AG09309 (cell line): Measurements from ENCODE around the gene B4GALNT1.
"Not testable (repeated sequence)": the region's sequence is repeated elsewhere in the genome, so short reads cannot be mapped to it uniquely, and the experiment has no call there.

ENCODE experiments used
- DNase-seq: peaks from one replicate; pipeline ENCODE4 v3.0.0-alpha.2; 2010; ENCODE audit warnings: low read depth
- H3K4me3 ChIP-seq: 2 replicates; pipeline ENCODE4 v1.5.1; 2011; ENCODE audit warnings: mild to moderate bottlenecking, low read depth, low read length, moderate library complexity; ENCODE audit not compliant: control insufficient read depth
- CTCF ChIP-seq: IDR thresholded peaks from 2 replicates; pipeline ENCODE4 v1.5.1; 2011; ENCODE audit warnings: mild to moderate bottlenecking, low read depth, low read length, inconsistent platforms; ENCODE audit not compliant: insufficient read depth, control insufficient read depth; ENCODE audit errors: missing control alignments

B4GALNT1 gene

DNA sequence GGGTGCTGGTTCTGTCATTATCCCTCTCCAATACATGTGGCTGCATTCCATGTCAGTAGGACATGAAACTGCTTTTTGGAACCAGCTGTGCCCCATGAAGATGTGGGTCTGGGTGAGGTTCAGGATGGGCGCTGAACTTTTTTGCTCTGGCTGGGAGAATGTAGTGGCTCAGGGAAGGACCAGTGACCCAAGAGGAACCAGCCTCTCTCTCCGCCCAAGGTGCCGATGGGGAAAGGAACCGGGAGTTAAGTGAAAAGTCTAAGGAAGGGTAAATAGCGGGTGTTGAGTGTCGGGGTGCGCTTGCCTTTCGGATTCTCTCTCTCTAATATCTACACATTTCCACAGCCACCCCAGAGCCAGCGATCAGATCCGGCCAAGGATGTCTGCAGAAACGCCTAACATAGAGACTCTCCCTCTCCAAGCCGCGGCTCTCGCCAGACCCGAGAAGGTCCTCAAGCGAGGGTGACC, 14.0 kb downstream of the B4GALNT1 start:
- H3K4me3 ChIP-seq = no peak overlapping the region

DNA sequence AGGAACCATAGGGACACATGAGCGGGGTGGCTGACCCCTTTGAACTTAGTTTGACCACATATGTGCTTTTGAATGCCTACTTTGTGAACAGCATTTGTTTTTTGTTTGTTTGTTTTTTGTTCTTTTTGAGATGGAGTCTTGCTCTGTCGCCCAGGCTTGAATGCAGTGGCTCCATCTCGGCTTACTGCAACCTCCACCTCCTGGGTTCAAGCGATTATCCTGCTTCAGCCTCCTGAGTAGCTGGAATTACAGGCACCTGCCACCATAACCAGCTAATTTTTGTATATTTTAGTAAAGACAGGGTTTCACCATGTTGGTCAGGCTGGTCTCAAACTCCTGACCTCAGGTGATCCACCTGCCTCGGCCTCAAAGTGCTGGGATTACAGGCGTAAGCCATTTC, 14.6 kb downstream of the B4GALNT1 start:
- not testable (repeated sequence) for H3K4me3 ChIP-seq, DNase-seq

More for the DNA sequence above, 14.0 kb downstream of the B4GALNT1 start:
- no peak for TF ChIP-seq CTCF
- DNase-seq = no peak

DNA sequence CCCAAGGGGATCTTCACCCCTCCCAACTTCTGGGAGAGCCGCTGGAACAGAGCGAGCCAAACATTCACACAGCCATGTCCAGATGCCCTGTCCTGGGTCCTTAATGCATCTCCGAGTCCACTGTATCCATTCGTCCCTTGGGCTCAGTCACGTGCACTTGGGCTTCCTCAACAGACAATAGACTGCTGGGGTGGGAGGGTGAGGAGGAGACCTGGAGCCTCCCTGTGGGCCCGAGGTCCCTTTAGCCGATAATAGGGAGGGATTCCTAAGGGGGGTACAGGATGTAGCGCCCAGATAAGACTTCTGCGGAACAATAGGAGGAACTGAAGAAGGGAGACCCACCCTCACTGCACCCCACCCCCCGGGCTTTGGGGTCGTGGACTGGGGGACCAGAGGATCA, 15.1 kb downstream of the B4GALNT1 start:
- TF ChIP-seq CTCF = no peak
- DNase-seq = no peak
- no peak overlapping the region for H3K4me3 ChIP-seq

DNA sequence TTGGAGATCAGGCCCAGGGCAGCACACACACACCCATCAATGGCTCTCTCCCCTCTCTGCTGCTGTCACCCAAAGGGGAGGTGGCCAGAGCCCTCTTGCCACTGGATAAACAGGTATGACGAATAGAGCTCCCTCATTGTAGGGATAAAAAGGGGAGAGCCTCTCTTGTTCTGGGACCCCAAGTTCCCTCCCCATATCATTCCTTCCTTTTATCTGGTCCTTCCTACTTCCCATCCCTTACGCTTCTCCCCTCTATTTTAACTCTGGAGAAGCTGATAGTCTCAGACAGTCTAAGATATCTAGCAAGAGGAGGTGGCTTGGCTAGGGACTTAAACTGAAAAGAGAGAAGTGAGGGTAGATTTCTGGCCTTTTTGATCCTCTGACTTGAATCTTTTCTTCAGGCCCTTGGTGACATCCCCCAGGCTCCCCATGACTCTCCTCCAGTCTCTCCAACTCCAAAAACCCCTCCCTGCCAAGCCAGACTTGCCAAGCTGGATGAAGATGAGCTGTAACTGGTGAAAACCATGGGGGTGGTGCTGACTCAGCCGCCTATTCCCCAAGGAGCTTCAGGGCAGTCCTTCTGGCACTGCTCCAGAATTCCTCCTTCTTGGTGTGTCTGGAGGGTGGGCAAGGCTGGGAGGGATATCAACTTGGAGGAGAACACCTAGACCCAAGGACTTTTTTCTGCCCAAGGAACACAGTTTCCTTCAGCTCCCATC, 16.5 kb downstream of the B4GALNT1 start:
- DNase-seq = peak; percentile 43
- H3K4me3 ChIP-seq = no peak overlapping the region
- TF ChIP-seq CTCF = no peak

GRCh38 chr12:57615637-57616036, 17.4 kb downstream of the B4GALNT1 start:
- no peak for TF ChIP-seq CTCF
- DNase-seq = no peak
- no peak overlapping the region for H3K4me3 ChIP-seq

DNA sequence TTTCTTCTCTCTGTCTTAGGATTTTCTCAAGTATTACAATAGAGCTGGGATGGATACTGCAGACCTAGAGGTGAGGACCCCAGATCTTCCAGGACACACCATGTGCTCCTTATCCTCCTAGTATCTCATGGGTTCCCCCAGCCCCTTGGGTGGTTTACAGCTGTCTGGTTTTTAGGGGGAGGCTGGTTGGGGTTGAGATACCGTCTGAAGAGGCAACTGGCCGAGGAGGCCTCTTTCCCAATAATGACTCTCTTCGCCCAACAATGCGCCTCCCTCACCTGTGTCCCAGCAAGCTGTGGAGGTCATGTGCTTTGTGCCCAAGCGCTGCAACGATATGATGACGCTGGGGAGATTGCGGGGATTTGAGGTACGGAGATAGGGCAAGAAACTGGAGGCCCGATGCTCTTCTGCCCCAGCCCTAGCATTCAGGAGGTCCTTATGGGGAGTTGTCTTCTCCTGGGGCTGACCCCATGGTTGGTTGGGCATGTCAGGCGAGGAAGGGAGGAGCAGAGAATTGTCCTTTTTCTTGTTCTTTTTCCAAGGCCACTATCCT, 18.0 kb downstream of the B4GALNT1 start:
- no peak overlapping the region for H3K4me3 ChIP-seq
- DNase-seq = no peak
- TF ChIP-seq CTCF = no peak

- no peak for DNase-seq
- H3K4me3 ChIP-seq = no peak overlapping the region
- TF ChIP-seq CTCF = no peak
Measured at GRCh38 chr12:57614178-57614947, 18.6 kb downstream of the B4GALNT1 start.
